ENCODE results near the gene WBP2NL.

GRCh38 chr22:42077486-42078125 lies 79.0 kb downstream of the WBP2NL start:
- TF ChIP-seq CTCF (IDR thresholded peaks at IDR 0.05; ENCODE audit: poor library complexity, severe bottlenecking) = no peak
- no peak for TF ChIP-seq MXI1 (conservative IDR thresholded peaks at IDR 0.05; ENCODE audit: poor library complexity, severe bottlenecking)
- TF ChIP-seq EZH2 (IDR thresholded peaks at IDR 0.05; ENCODE audit: borderline replicate concordance, insufficient read depth, low read length, poor library complexity, severe bottlenecking) = no peak
- TF ChIP-seq RAD21 (conservative IDR thresholded peaks at IDR 0.05) = no peak
- no peak for TF ChIP-seq REST (IDR thresholded peaks at IDR 0.05; ENCODE audit: borderline replicate concordance)
